Neural progenitor cell (in vitro differentiated cells): ENCODE data around the gene EPHA3. TPM values are rescaled to one million over a fixed set of nuclear protein-coding genes. Genes with fewer than 3 reads are reported as not detected.

Experiments used
- DNase-seq: peaks from one replicate; pipeline ENCODE4 v3.0.0-alpha.2; 2016; ENCODE audit warnings: low spot score
- H2AFZ ChIP-seq: fragments of 200-600 bp; sonication (generic); replicated peaks from 2 replicates; pipeline ENCODE4 v1.6.1; 2016; ENCODE audit warnings: antibody characterized with exemption
- H3F3A ChIP-seq: fragments of 200-600 bp; sonication (generic); 2 replicates; pipeline ENCODE4 v1.6.1; 2016; ENCODE audit warnings: antibody characterized with exemption, low read depth
- H3K27ac ChIP-seq: fragments of 200-600 bp; sonication (generic); 2 replicates; pipeline ENCODE4 v1.5.1; 2016; ENCODE audit warnings: mild to moderate bottlenecking
- H3K27me3 ChIP-seq: fragments of 200-600 bp; sonication (generic); 2 replicates; pipeline ENCODE4 v1.6.1; 2016; ENCODE audit warnings: mild to moderate bottlenecking, moderate library complexity
- H3K36me3 ChIP-seq: fragments of 200-600 bp; sonication (generic); 2 replicates; pipeline ENCODE4 v1.5.1; 2016
- H3K4me1 ChIP-seq: fragments of 200-600 bp; sonication (generic); 2 replicates; pipeline ENCODE4 v1.6.1; 2016; ENCODE audit warnings: mixed run types
- H3K4me2 ChIP-seq: fragments of 200-600 bp; sonication (generic); 2 replicates; pipeline ENCODE4 v1.6.1; 2016
- H3K4me3 ChIP-seq: fragments of 200-600 bp; sonication (generic); 2 replicates; pipeline ENCODE4 v1.5.1; 2016
- H3K79me2 ChIP-seq: fragments of 200-600 bp; sonication (generic); 2 replicates; pipeline ENCODE4 v1.6.1; 2016; ENCODE audit warnings: low read depth
- H3K9ac ChIP-seq: fragments of 200-600 bp; sonication (generic); 2 replicates; pipeline ENCODE4 v1.6.1; 2016
- H3K9me3 ChIP-seq: fragments of 200-600 bp; sonication (generic); 2 replicates; pipeline ENCODE4 v1.5.1; 2016; ENCODE audit warnings: low read depth
- H4K20me1 ChIP-seq: fragments of 200-600 bp; sonication (generic); 2 replicates; pipeline ENCODE4 v1.6.1; 2016; ENCODE audit warnings: low read depth
- H3K27ac Mint-ChIP-seq: 3 replicates; pipeline ENCODE4 v1.8.0; 2021; ENCODE audit warnings: mixed read lengths
- H3K27me3 Mint-ChIP-seq: 2 replicates; pipeline ENCODE4 v1.8.0; 2022; ENCODE audit warnings: low read depth, mild to moderate bottlenecking, inconsistent platforms, moderate library complexity, mixed read lengths; ENCODE audit not compliant: insufficient read depth
- H3K36me3 Mint-ChIP-seq: 3 replicates; pipeline ENCODE4 v1.8.0; 2021; ENCODE audit warnings: mixed read lengths
- H3K4me1 Mint-ChIP-seq: 3 replicates; pipeline ENCODE4 v1.8.0; 2021; ENCODE audit warnings: mixed read lengths
- H3K4me3 Mint-ChIP-seq: 3 replicates; pipeline ENCODE4 v1.8.0; 2021; ENCODE audit warnings: mild to moderate bottlenecking, moderate library complexity, mixed read lengths
- H3K9me3 Mint-ChIP-seq: 3 replicates; pipeline ENCODE4 v1.8.0; 2020; ENCODE audit warnings: mixed read lengths
- CTCF ChIP-seq: fragments of 200-600 bp; sonication (generic); IDR thresholded peaks from 2 replicates; pipeline ENCODE4 v1.5.1; 2017; ENCODE audit warnings: antibody characterized with exemption, mild to moderate bottlenecking
- EZH2 ChIP-seq: fragments of 200-600 bp; sonication (generic); IDR thresholded peaks from 2 replicates; pipeline ENCODE4 v1.6.1; 2017; ENCODE audit warnings: antibody characterized with exemption, mild to moderate bottlenecking, moderate library complexity
- EZH2phosphoT487 ChIP-seq: fragments of 200-600 bp; sonication (generic); IDR thresholded peaks from 2 replicates; pipeline ENCODE4 v1.6.1; 2017; ENCODE audit warnings: antibody characterized with exemption
- total RNA-seq: library from RNA; depleted of rRNA; stranded (reverse); fragments of >200 nt; gene quantifications from 2 replicates; pipeline ENCODE4 v1.2.3, GENCODE V29; 2015; ENCODE audit warnings: low replicate concordance

Gene EPHA3
- total RNA-seq, 1 donor from 2014 or later = 0.36 TPM

GRCh38 chr3:89506462-89507103 is 399.2 kb downstream of the EPHA3 start:
- no peak overlapping the region for H3K27ac Mint-ChIP-seq
- no peaks in the 10 kb centered on the region for H3K27me3 Mint-ChIP-seq
- H3K4me1 ChIP-seq = no peaks in the 10 kb centered on the region

GRCh38 chr3:89521328-89521727 is 413.9 kb downstream of the EPHA3 start:
- Mint-ChIP-seq H3K27ac (no peak overlapping the region), H3K9me3 (no peaks in the 10 kb centered on the region)
- no peak for DNase-seq

More at GRCh38 chr3:89506462-89507103, 399.2 kb downstream of the EPHA3 start:
- H3K27ac ChIP-seq = no peak overlapping the region
- H3K4me1 Mint-ChIP-seq = no peaks in the 10 kb centered on the region
- H3K27me3 ChIP-seq = no peaks in the 10 kb centered on the region
- H3K4me3 Mint-ChIP-seq = no peak overlapping the region
- H3K9me3 ChIP-seq = no peaks in the 10 kb centered on the region
- H3F3A ChIP-seq = no peaks in the 10 kb centered on the region
- no peaks in the 10 kb centered on the region for H3K79me2 ChIP-seq
- no peak for TF ChIP-seq CTCF
- no peak for TF ChIP-seq EZH2
- TF ChIP-seq EZH2phosphoT487 = no peak
- no peaks in the 10 kb centered on the region for H3K36me3 Mint-ChIP-seq
- H4K20me1 ChIP-seq = no peaks in the 10 kb centered on the region
- no peak overlapping the region for H3K4me3 ChIP-seq
- no peak overlapping the region for H3K4me2 ChIP-seq
- no peak overlapping the region for H3K9ac ChIP-seq
- no peak for DNase-seq
- no peaks in the 10 kb centered on the region for H3K36me3 ChIP-seq
- peaks cover 2% of the 10 kb centered on the region for H3K9me3 Mint-ChIP-seq
- H2AFZ ChIP-seq = no peak overlapping the region

GRCh38 chr3:89522155-89522554 is 414.7 kb downstream of the EPHA3 start:
- no peaks in the 10 kb centered on the region for H3K9me3 ChIP-seq
- no peak overlapping the region for H2AFZ ChIP-seq
- no peak overlapping the region for H3K4me3 ChIP-seq
- H3F3A ChIP-seq = no peaks in the 10 kb centered on the region
- H4K20me1 ChIP-seq = no peaks in the 10 kb centered on the region
- H3K36me3 ChIP-seq = no peaks in the 10 kb centered on the region
- H3K4me1 ChIP-seq = no peaks in the 10 kb centered on the region
- H3K27ac ChIP-seq = no peak overlapping the region
- no peaks in the 10 kb centered on the region for H3K79me2 ChIP-seq
- Mint-ChIP-seq H3K4me1 (peaks cover 22% of the 10 kb centered on the region), H3K9me3 (no peaks in the 10 kb centered on the region), H3K27me3 (no peaks in the 10 kb centered on the region), H3K27ac (no peak overlapping the region), H3K36me3 (no peaks in the 10 kb centered on the region), H3K4me3 (no peak overlapping the region)
- H3K4me2 ChIP-seq = no peak overlapping the region
- DNase-seq = no peak
- TF ChIP-seq CTCF = no peak
- no peak for TF ChIP-seq EZH2phosphoT487
- no peak for TF ChIP-seq EZH2
- H3K27me3 ChIP-seq = no peaks in the 10 kb centered on the region
- H3K9ac ChIP-seq = no peak overlapping the region

More at GRCh38 chr3:89521328-89521727, 413.9 kb downstream of the EPHA3 start:
- Histone ChIP-seq H3F3A (no peaks in the 10 kb centered on the region), H3K9me3 (no peaks in the 10 kb centered on the region), H3K4me2 (no peak overlapping the region), H3K27ac (no peak overlapping the region), H4K20me1 (no peaks in the 10 kb centered on the region), H3K9ac (no peak overlapping the region), H3K36me3 (no peaks in the 10 kb centered on the region), H3K27me3 (no peaks in the 10 kb centered on the region), H3K79me2 (no peaks in the 10 kb centered on the region), H3K4me3 (no peak overlapping the region), H2AFZ (no peak overlapping the region), H3K4me1 (no peaks in the 10 kb centered on the region)
- TF ChIP-seq CTCF (no peak), EZH2 (no peak)
- no peaks in the 10 kb centered on the region for H3K27me3 Mint-ChIP-seq
- peaks cover 17% of the 10 kb centered on the region for H3K4me1 Mint-ChIP-seq
- H3K4me3 Mint-ChIP-seq = no peak overlapping the region
- no peaks in the 10 kb centered on the region for H3K36me3 Mint-ChIP-seq
